Right ventricle myocardium superior (tissue), 1 donor: ENCODE measurements around the gene PTGS2. TPM values are rescaled to one million over a fixed set of nuclear protein-coding genes. Genes with fewer than 3 reads are reported as not detected.
A peak's percentile ranks its signal among the peaks of the same experiment; 100 is the strongest.

Source experiments
- ATAC-seq: fragments of 200-7000 bp; cut with Tn5 transposase; one replicate; pipeline ENCODE4 v1.9.1; 2020; ENCODE audit warnings: mild to moderate bottlenecking; ENCODE audit not compliant: poor library complexity
- DNase-seq: peaks from one replicate; pipeline ENCODE4 v3.0.0-alpha.2; 2020
- intact Hi-C: fragments of 100-400 bp; cut with DNase I; formaldehyde crosslinking; loops from one replicate; pipeline ENCODE4 v1.11.2; 2022
- total RNA-seq: library from RNA; stranded (reverse); fragmentation: NEBNext Ultra II Directional; extraction: Animal tissue kit (Norgen Biotek cat#: 25700); gene quantifications from one replicate; pipeline ENCODE4 v1.2.1, GENCODE V29; 2021
- donor health status: DM: no; HTN: yes; CAD: no; lungs with severe emphysema.

Gene PTGS2
- total RNA-seq, 1 donor from 2014 or later, result 1.0 TPM

- ATAC-seq, result no peak
- DNase-seq, result no peak
- intact Hi-C loops, result no loop called here
These were observed 51.3 kb downstream of the PTGS2 start for GRCh38 chr1:186628910-186629309.

GRCh38 chr1:186627019-186627418 is 53.2 kb downstream of the PTGS2 start:
- DNase-seq (no peak), ATAC-seq (peak; percentile 69)
- intact Hi-C loops, result no loop called here

GRCh38 chr1:186626356-186626932 is 53.8 kb downstream of the PTGS2 start:
- DNase-seq (no peak), ATAC-seq (peak; percentile 96)
- intact Hi-C loops, result no loop called here

- ATAC-seq, result no peak
- intact Hi-C loops, result no loop called here
- DNase-seq, result no peak
These were observed 56.7 kb downstream of the PTGS2 start for GRCh38 chr1:186623551-186623950.

Other genes starting within 250 kb of the PTGS2 start
- gene PDC, start 219.3 kb downstream of the PTGS2 start, total RNA-seq, result not detected
- 2.1 TPM for gene PLA2G4A, start 148.5 kb upstream of the PTGS2 start, total RNA-seq